Thyroid gland (tissue), 4 donors: ENCODE results near the gene ZNF784.

Experiments used
- POLR2A ChIP-seq, 2 donors: fragments of 450-650 bp; IDR thresholded peaks; one replicate each; pipeline ENCODE4 v1.6.1; 2017; ENCODE audit warnings: antibody characterized with exemption in 2 of 2, mild to moderate bottlenecking in 2 of 2, moderate library complexity in 1 of 2
- TF ChIP-seq, protein P1 (sequence below), 6 experiments: fragments of 200-600 bp in 3 of 6; fragments of 450-650 bp in 3 of 6; sonication (generic) in 3 of 6; IDR thresholded peaks; one replicate each; pipeline ENCODE4 v1.5.1; 2016 to 2019; ENCODE audit warnings: antibody characterized with exemption in 6 of 6, mild to moderate bottlenecking in 2 of 6, inconsistent platforms in 1 of 6, moderate library complexity in 1 of 6

- TF ChIP-seq, protein P1, sequence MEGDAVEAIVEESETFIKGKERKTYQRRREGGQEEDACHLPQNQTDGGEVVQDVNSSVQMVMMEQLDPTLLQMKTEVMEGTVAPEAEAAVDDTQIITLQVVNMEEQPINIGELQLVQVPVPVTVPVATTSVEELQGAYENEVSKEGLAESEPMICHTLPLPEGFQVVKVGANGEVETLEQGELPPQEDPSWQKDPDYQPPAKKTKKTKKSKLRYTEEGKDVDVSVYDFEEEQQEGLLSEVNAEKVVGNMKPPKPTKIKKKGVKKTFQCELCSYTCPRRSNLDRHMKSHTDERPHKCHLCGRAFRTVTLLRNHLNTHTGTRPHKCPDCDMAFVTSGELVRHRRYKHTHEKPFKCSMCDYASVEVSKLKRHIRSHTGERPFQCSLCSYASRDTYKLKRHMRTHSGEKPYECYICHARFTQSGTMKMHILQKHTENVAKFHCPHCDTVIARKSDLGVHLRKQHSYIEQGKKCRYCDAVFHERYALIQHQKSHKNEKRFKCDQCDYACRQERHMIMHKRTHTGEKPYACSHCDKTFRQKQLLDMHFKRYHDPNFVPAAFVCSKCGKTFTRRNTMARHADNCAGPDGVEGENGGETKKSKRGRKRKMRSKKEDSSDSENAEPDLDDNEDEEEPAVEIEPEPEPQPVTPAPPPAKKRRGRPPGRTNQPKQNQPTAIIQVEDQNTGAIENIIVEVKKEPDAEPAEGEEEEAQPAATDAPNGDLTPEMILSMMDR (IDR thresholded peaks at IDR 0.05), result no peak
- TF ChIP-seq POLR2A (IDR thresholded peaks at IDR 0.05), result no peak
These were observed 11.0 kb upstream of the ZNF784 start for GRCh38 chr19:55635334-55635717.
